ENCODE measurements around the gene C5orf34.

- TF ChIP-seq CTCF (IDR thresholded peaks at IDR 0.05) (no peak), POLR2A (IDR thresholded peaks at IDR 0.05) (no peak)
Measured at GRCh38 chr5:43536972-43537371, 22.0 kb upstream of the C5orf34 start.
